Activated CD4-positive, alpha-beta T cell treated with anti-CD3 and anti-CD28 coated beads, Interleukin-2, amount 50 U/mL, for 16 hours (primary cell): ENCODE results near the gene SKOR2.
"Not testable (repeated sequence)": the region's sequence is repeated elsewhere in the genome, so short reads cannot be mapped to it uniquely, and the experiment has no call there.

Experiments
- DNase-seq: peaks from one replicate; pipeline ENCODE4 v3.0.0-alpha.2; 2020

Gene SKOR2

GRCh38 chr18:47195961-47196360 lies 55.5 kb downstream of the SKOR2 start:
- not testable (repeated sequence) for DNase-seq

- DNase-seq: no peak
Measured at GRCh38 chr18:47191961-47192360, 59.5 kb downstream of the SKOR2 start.

DNA sequence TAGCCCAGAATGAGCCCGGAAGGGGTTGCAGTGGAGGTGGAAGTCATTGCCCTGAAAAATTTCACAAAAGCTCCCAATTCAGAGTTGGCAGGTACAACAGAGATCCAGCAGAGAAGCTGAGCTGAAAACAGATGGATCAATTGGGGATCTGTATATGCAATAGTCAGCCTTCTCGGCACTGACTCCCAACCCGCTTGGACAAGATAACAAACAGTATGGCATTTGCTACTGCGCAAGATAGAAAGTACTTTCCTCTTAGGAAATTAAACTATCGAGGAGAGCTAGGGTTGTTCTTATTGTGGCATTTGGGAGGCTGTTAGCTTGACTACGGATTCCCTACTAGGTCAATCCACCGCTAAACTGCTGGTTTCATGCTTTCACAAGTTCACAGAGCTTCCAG lies 63.7 kb downstream of the SKOR2 start:
- DNase-seq: no peak

- peak; percentile 25 for DNase-seq
Measured at GRCh38 chr18:47184419-47185050, 66.9 kb downstream of the SKOR2 start.

DNA sequence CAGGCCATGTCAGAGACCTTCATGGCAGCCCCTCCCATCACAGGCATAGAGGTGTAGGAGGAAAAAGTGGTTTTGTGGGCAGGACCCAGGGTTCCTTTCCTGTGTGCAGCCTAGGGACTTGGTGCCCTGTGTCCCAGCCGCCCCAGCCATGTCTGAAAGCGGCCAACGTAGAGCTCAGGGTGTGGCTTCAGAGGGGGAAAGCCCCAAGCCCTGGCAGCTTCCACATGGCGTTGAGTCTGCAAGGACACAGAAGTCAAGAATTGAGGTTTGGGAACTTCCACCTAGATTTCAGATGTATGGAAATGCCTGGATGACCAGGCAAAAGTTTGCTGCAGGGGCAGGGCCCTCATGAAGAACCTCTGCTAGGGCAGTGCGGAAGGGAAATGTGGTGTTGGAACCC lies 69.3 kb downstream of the SKOR2 start:
- not testable (repeated sequence) for DNase-seq

- DNase-seq: no peak
Measured at GRCh38 chr18:47180765-47181164, 70.7 kb downstream of the SKOR2 start.

DNA sequence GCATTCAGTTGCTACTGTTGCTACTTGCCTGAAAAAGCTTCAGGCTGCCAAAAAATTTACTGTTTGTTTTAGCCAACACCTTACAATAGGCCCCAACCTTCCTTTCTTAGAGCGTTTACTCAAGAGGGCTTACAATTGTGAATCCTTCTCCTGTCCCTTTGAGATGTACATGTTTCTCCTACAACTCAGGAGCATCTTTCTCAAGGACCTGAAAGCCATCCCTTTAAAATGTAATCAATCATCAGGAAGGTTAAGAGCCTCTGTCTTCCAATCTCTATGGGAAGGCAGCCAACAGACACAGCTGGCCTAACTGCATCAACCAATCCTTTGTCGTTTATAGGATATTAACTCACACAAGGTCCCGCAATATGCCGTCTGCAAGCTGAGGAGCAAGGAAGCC lies 71.9 kb downstream of the SKOR2 start:
- DNase-seq: no peak

DNA sequence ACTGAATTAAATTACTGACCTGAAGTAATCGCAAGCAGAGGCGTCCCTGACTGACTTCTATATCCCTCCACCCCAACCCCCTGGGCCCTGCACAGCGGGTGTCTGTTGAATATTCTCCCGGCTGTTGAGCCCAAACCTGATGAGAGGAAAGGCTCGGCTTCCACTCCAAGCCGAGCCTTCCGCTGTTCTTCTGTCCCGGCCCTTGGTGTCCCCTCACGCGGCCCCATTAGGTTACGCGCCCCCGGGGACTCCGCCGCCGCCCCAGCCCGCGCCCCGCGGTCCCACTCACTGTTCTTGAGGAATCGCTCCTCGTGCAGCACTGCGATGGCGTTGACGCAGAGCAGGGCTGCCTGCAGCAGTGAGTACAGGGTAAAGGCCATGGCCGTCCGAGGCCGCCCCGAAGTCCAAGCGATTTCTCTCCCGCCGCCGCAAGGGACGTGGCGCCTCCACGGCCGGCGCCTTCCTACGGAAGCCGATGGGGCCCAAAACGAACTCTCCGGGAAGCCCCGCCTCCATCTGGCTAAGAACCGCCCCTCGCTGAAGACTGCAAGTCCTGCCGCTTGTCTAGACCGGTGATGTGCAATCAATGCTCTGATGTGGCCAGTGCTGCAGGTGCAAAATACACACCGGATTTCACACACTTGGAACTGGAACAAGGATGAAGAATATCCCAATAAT lies 75.4 kb downstream of the SKOR2 start, which contains the start of gene IER3IP1:
Gene IER3IP1 (minus strand): TSS at position 467 of the 678 bp plus-strand sequence. CDS start 87 bp downstream, at position 380.
- DNase-seq: peak; percentile 92

- no peak for DNase-seq
Measured at GRCh38 chr18:47175283-47175897, 76.1 kb downstream of the SKOR2 start.

GRCh38 chr18:47174545-47175116 lies 76.8 kb downstream of the SKOR2 start:
- DNase-seq: no peak

- DNase-seq: no peak
Measured at GRCh38 chr18:47172476-47172875, 79.0 kb downstream of the SKOR2 start.

GRCh38 chr18:47168913-47169312 lies 82.5 kb downstream of the SKOR2 start:
- DNase-seq: no peak

DNA sequence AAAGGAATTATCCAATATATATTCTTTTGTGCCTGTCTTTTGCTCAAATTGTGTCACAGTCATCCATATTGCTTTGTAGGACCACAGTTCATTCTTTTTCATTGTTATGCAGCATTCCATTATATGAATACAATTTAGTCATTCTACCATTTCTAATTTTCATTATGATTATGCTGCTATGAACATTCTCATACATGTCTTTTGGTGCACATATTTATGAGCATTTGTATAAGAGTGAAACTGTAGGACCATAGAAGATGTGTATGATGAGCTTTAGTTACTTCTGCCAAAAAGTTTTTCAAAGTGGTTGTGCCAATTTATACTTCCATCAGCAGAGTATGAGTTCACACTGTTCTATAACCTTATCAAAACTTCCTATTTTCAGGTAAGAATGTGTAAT lies 83.0 kb downstream of the SKOR2 start:
- DNase-seq: no peak

DNA sequence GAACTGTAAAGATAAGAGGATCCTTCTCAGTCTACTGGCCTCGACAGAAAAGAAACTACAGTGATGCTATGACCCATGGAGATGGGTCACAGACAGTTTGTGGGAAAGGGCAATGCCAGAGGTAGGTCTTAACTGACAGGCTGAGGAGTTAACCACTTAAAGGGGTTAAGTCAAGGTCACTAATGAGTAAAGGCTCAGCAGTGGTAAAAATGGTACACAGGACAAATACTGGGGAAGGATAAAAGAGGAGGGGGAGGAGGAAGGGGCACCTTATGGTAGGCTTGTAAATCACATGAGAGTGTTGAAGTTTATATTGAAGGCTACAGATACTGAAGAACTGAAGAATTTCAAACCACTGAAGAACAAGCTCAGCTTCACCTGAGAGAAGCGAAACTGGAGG lies 85.2 kb downstream of the SKOR2 start:
- DNase-seq: no peak

DNA sequence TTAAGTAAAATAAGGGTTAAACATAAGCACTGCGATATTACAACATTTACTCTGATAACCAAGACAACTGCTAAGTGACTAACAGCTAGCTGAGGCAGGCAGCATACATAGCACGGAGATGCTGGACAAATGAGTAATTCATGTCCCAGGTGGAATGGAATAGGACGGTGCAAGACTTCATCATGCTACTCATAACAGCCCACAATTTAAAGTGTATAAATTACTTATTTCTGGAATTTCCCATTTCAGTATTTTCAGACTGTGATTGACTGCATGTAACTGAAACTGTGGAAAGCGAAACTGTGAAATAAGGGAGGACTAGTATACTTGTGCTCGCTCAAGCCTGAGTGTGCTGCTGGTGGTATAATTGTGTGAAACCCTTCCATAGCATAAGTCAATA lies 88.2 kb downstream of the SKOR2 start:
- DNase-seq: peak; percentile 54

DNA sequence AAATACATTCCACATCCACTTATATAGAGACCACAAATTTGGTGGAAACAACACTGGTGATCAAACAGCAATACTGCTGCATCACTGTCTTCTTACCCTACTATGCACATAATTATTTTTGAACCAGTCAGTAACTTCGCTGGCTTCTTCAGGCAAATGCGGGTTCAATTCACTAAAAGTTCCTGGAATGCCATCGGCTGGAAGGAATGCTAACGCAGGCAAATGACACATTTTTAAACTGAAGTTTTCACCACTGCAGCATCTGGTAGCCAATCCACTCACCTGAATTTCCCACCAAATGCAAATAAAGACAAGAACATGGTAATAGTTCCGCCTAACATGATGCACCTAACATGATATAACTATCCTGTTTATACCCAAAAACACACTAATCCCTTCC lies 91.2 kb downstream of the SKOR2 start:
- DNase-seq: no peak

DNA sequence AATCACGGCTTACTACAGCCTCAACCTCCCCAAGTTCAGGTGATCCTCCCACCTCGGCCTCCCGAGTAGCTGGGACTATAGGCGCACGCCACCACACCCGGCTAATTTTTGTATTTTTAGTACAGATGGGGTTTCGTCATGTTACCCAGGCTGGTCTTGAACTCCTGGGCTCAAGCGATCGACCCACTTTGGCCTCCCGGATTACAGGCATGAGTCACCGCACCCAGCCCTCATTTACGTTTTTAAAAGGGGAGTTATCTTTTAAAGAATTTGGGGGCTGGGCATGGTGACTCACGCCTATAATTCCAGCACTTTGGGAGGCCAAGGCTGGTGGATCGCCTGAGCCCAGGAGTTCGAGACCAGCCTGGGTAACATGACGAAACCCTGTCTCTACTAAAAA lies 93.1 kb downstream of the SKOR2 start:
- DNase-seq: not testable (repeated sequence)
